ENCODE data around the gene MMP26.
"Not testable (repeated sequence)": the region's sequence is repeated elsewhere in the genome, so short reads cannot be mapped to it uniquely, and the experiment has no call there.

MMP26 gene

DNA sequence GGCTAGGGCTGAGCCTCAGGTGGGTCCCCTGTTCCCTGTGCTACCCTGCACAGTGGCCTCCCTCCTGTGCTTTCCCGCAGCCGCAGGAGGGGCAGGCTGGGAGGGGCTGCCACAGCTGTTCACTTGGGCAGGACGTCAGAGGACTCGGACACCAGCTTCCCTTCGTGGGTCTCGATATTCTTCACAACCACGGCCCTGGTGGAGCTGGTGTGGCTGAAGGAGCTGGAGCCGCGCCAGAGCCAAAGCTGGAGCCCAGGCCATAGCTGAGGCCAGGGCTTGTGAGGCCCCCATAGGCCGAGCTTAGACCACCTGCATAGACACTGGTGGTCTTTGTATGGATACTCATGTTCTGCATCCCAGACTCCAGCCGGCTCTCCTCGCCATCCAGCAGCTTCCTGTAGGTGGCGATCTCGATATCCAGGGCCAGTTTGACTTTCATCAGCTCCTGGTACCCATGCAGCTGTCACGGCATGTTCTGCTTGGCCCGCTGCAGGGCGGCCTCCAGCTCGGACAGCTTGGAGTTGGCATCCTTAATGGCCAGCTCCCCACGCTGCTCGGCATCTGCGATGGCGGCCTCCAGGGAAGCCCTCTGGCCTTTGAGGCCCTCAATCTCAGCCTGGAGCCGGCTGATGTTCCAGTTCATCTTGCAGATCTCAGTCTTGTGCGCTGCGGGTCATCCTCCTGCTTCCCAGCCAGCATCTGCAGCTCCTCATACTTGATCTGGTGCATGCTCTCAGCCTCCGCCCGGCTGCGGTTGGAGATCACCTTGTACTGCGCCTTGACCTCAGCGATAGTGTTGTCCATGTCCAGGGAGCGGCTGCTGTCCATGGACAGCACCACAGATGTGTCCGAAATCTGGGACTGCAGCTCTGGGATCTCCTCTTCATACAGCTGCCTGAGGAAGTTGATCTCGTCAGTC is 18.3 kb downstream of the MMP26 start:
- DNase-seq (ENCODE audit: low spot score), result not testable (repeated sequence)

DNA sequence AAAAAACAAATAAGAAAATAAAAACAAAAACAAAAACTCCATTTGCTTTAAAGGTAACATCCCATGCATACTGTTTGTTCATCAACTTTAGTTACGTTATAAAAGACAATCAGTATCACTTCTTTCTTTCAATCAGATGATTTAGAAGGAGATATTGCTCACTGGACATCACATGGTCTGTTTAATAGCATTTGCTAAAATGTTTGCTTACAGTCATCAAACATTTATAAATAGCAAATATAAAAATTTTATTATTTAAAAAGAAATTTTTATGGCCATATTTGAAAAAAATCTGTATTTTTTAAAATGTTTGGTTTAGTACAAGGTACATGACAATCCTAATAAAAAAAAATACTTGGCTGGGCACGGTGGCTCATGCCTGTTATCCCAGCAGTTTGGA is 22.6 kb downstream of the MMP26 start:
- DNase-seq (ENCODE audit: low spot score), result no peak

DNA sequence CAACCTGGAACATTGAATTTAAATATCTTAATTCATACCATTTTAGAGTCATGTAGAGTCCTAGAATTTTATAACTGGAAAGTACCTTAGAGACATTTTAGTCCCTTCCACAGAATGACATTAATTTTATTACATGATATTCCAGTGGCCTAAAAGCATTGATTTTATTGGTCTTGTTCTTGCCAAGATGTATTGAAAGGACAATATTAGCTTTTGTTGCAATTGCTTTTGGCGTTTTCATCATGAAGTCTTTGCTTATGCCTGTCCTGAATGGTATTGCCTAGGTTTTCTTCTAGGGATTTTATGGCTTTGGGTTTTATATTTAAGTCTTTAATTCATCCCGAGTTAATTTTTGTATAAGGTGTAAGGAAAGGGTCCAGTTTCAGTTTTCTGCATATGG is 36.2 kb downstream of the MMP26 start:
- DNase-seq (ENCODE audit: low spot score), result no peak

DNA sequence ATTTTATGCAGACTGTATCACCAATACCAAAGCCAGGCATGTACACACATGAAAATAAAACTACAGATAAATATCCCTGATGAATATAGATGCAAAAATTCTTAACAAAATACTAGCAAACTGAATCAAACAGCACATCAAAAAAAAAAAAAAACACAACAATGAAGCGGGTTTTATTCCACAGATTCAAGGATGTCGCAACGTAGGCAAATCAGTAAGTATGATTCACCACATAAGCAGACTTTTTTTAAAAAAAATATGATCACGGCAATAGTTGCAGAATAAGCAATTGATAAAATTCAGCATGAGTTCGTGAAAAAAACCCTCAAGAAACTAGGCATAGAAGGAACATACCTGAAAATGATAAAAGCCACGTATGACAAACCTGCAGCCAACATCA is 43.9 kb downstream of the MMP26 start:
- no peak for DNase-seq (ENCODE audit: low spot score)

DNA sequence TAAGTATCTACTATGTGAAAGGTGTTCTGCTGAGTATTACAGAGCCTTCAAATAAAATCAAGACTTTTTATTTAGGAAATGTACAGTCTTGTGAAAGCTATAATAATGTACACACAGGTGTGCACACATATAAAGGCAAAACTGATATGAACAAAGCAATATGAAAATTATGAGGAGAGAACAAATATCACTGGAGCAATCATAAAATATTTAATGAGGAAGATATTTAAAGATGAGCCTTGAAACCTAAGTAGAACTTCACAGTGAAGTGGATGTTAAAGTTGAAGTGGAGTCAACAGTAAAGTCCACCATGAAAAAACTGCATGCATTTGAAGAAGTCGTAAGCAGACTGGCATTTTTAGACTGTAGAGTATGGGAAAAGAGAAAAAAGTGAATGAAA is 46.6 kb downstream of the MMP26 start:
- DNase-seq (ENCODE audit: low spot score), result no peak

Data from AG20443 (cell line).